ENCODE results near the gene DPP6. TPM values are rescaled to one million over a fixed set of nuclear protein-coding genes. Genes with fewer than 3 reads are reported as not detected.
A peak's percentile ranks its signal among the peaks of the same experiment; 100 is the strongest.

Gene DPP6
- total RNA-seq, 2 experiments from 2014 or later, result not detected

DNA sequence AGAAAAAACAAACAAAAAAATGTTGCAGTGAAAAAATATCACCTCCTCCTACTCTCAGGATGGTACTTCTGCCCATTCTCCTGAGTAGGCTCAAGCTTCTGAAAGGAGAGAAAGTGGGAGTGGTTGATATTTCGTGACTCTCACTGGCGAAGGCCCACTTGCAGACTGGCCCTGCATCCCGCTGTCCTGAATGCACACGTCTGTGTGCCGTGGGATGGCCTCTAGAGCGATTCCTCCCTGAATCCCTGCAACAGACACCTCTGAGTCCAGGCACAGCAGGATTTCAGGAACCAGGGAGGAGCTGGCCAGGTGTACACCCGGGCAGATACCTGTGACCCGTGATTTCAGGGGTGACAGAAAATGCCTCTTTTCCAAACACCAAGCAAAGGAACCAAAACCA is 319.2 kb downstream of the DPP6 start:
- Mint-ChIP-seq H3K36me3 (ENCODE audit: low read depth) (no peaks in the 10 kb centered on the region), H3K27ac (no peak overlapping the region), H3K4me1 (no peaks in the 10 kb centered on the region), H3K9me3 (peaks cover 11% of the 10 kb centered on the region), H3K4me3 (no peak overlapping the region), H3K27me3 (no peaks in the 10 kb centered on the region)
- ChIA-PET CTCF (no interaction called here), POLR2A (interaction anchor here (0.6 kb wide), 1 partner anchor 21 kb away, joined by 4 read pairs; no protein-coding TSS in a partner anchor)
- DNase-seq, result no peak

DNA sequence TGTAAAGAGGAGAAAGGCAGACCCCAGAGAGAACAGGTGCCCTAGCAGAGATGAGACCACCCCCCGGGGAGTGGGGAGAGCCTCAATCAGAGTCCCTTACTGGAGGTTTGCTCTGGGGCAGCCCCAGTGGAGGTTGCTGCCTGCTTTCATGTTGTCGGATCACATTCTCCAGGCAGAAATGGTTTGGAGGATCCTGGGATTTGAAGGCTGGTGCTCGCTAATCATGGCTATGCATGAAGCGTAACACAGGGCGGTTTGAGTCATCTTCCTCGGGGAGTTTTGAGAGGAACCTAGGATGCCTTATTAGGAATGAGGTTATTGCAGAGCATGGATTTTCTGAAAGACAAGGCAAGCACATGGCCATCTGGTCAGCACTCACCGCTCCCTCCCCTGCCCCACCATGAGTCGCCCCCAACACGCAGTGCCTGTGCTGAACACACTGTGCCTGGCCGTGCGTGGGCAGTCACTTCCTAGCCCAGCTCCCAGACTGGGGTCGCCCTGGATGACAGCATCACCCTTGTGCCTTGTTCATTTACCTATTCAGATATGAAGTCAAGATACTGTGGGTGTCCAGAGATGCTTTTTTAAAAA is 319.9 kb downstream of the DPP6 start:
- Mint-ChIP-seq H3K4me3 (no peak overlapping the region), H3K36me3 (ENCODE audit: low read depth) (no peaks in the 10 kb centered on the region), H3K9me3 (peaks cover 10% of the 10 kb centered on the region), H3K27me3 (no peaks in the 10 kb centered on the region), H3K27ac (no peak overlapping the region), H3K4me1 (no peaks in the 10 kb centered on the region)
- DNase-seq, result no peak
- CTCF ChIA-PET, result no interaction called here
- POLR2A ChIA-PET, result no interaction called here

DNA sequence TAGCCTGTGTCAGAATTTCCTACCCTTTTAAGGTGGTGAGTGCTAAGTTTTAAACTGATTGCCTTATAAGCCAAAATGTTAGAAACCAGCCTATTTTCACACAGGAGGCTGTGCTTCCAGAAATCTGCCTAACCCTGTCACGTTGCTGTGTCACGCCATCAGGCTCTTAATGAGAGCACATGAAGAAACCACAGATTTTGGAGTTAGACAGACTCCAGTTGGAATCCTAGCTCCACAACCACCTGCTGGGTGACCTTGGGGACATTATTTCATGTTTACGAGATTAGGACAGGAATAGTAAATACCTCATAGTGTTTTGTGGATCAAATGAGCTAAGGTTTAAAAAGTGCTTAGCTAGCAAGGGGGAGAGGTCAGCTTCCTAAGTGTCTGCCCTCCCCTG is 321.8 kb downstream of the DPP6 start:
- Mint-ChIP-seq H3K36me3 (ENCODE audit: low read depth) (no peaks in the 10 kb centered on the region), H3K9me3 (peaks cover 13% of the 10 kb centered on the region), H3K27me3 (no peaks in the 10 kb centered on the region), H3K27ac (no peak overlapping the region), H3K4me3 (no peak overlapping the region), H3K4me1 (no peaks in the 10 kb centered on the region)
- ChIA-PET CTCF (no interaction called here), POLR2A (no interaction called here)
- DNase-seq, result no peak

DNA sequence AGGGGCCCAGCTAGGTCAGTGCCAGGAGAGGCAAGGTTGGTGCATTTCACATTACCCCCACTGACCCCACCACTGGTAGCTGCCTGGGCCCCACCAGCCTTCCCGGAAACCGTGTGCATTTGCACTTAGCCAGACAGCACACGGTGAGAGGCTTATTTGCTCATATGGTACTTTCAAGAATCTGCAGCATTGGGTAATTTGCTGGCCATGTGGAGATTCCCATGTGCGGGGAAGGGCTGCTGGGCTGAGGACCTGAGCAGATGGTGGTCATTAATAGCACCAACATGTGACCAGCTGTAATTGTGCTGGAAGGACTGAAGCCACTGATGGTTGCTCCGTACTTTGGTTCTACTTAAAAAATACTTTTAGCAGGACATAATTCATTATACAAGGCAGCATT is 323.8 kb downstream of the DPP6 start:
- no peak overlapping the region for H3K27ac Mint-ChIP-seq
- H3K4me3 Mint-ChIP-seq, result no peak overlapping the region
- peaks cover 16% of the 10 kb centered on the region for H3K9me3 Mint-ChIP-seq
- no peaks in the 10 kb centered on the region for H3K36me3 Mint-ChIP-seq (ENCODE audit: low read depth)
- H3K27me3 Mint-ChIP-seq, result no peaks in the 10 kb centered on the region
- CTCF ChIA-PET, result no interaction called here
- POLR2A ChIA-PET, result no interaction called here
- DNase-seq, result no peak
- H3K4me1 Mint-ChIP-seq, result no peaks in the 10 kb centered on the region

DNA sequence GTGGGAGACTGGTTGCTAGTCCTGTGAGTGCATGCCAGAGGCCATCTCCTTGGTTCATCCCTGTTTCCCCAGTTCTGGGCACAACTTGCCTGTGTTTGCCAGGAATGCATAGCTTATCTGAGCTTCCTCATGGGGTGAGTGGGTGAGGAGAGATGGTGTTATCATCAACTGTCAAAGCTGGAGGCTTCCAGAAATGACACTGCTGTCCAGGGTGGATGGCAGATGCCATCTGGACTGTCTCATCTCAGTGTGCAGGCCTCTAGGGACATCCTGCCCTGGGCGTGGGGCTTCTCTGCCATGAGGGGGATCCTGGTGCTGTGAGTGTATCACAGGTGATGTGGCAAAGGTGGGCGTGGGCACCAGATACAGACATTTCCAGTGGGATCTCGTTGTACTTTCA is 328.6 kb downstream of the DPP6 start:
- POLR2A ChIA-PET, result no interaction called here
- Mint-ChIP-seq H3K9me3 (peaks cover 15% of the 10 kb centered on the region), H3K36me3 (ENCODE audit: low read depth) (no peaks in the 10 kb centered on the region), H3K4me3 (no peak overlapping the region), H3K4me1 (no peaks in the 10 kb centered on the region), H3K27me3 (no peaks in the 10 kb centered on the region), H3K27ac (no peak overlapping the region)
- no peak for DNase-seq
- CTCF ChIA-PET, result no interaction called here

DNA sequence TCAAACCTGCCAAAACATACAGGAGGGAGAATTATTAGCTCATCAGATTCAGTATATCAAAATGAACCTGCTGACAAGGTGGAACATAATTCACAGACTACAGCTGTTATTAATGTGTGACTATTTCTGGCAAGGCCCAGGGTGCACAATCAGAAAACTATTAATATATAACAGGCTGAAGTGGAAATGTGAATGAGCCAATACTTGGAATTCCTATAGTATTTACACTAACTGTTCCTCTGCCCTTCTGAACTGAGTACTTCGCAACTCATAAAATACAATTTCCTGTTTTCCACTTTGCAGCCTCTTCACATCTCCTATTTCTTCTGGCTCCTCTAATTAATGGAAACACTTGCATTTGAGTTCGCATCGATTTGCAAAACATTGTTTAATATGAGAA is 330.8 kb downstream of the DPP6 start:
- no peak overlapping the region for H3K4me3 Mint-ChIP-seq
- H3K27ac Mint-ChIP-seq, result no peak overlapping the region
- H3K9me3 Mint-ChIP-seq, result peaks cover 11% of the 10 kb centered on the region
- no peaks in the 10 kb centered on the region for H3K4me1 Mint-ChIP-seq
- DNase-seq, result no peak
- ChIA-PET POLR2A (no interaction called here), CTCF (no interaction called here)
- H3K36me3 Mint-ChIP-seq (ENCODE audit: low read depth), result no peaks in the 10 kb centered on the region
- H3K27me3 Mint-ChIP-seq, result no peaks in the 10 kb centered on the region

DNA sequence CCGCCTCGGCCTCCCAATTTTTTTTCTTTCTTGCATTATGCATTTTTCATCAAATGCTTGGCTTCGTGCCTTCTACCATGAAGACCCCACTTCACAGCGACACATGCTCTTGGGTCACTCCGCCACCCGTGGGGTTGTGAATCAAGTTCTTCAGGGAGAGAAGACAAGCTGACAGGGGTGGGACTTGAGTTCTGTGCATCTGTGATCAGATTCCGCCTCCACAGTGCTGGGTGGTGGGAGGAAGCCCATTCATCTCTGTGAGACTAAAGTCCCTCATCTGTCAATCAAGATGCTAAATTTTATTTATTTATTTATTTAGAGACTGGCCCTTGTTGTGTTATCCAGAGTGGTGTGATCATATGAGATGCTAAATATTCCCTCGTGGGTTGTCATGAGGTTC is 333.0 kb downstream of the DPP6 start:
- no peaks in the 10 kb centered on the region for H3K27me3 Mint-ChIP-seq
- no peak for DNase-seq
- H3K4me1 Mint-ChIP-seq, result no peaks in the 10 kb centered on the region
- ChIA-PET CTCF (no interaction called here), POLR2A (no interaction called here)
- no peaks in the 10 kb centered on the region for H3K36me3 Mint-ChIP-seq (ENCODE audit: low read depth)
- H3K9me3 Mint-ChIP-seq, result peaks cover 5% of the 10 kb centered on the region
- no peak overlapping the region for H3K4me3 Mint-ChIP-seq
- no peak overlapping the region for H3K27ac Mint-ChIP-seq

DNA sequence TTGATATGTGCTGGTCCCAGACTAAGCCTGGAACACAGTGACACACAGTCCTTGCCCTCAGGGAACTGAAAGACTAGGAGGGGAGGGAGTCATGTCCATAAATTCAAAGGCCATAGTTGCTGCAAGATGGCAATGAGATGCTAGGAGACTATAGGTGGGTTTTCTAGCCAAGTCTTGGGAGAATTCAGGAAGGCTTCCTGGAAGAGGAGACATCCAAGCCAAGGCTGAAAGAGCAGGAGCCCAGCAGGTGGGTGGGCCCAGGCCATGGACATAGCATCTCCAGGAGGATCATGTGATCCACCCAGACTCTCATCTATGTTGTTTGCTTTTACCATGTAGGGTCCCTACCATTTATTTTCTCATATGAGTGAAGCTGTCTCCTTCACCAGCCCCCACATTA is 335.1 kb downstream of the DPP6 start:
- DNase-seq, result no peak
- H3K4me3 Mint-ChIP-seq, result no peak overlapping the region
- no peak overlapping the region for H3K27ac Mint-ChIP-seq
- no peaks in the 10 kb centered on the region for H3K36me3 Mint-ChIP-seq (ENCODE audit: low read depth)
- peaks cover 7% of the 10 kb centered on the region for H3K9me3 Mint-ChIP-seq
- no peaks in the 10 kb centered on the region for H3K4me1 Mint-ChIP-seq
- no peaks in the 10 kb centered on the region for H3K27me3 Mint-ChIP-seq
- ChIA-PET CTCF (interaction anchor here (0.6 kb wide), 1 partner anchor 384 kb away, joined by 3 read pairs; no protein-coding TSS in a partner anchor), POLR2A (no interaction called here)

DNA sequence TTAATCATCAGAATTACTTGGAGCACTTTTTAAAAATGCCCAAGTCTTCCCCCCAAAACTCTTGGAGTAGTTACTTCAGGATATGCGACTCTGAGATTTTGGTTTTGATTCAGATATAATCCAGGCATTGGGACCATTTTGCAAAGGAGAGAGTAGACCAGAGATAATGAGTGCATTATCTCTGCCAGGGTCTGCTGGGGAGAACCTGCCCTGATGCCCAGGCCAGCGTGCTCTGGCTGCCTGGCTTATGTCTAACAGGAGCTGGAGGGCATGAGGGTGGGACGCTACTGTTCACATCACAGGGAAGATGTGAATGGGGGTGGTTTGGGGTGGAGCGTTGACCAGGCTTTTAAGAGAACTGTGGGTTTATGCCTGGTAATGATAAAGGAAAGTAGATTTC is 336.2 kb downstream of the DPP6 start:
- CTCF ChIA-PET, result no interaction called here
- Mint-ChIP-seq H3K27ac (no peak overlapping the region), H3K4me3 (no peak overlapping the region), H3K27me3 (no peaks in the 10 kb centered on the region), H3K36me3 (ENCODE audit: low read depth) (no peaks in the 10 kb centered on the region), H3K9me3 (peaks cover 7% of the 10 kb centered on the region), H3K4me1 (no peaks in the 10 kb centered on the region)
- no peak for DNase-seq
- POLR2A ChIA-PET, result no interaction called here

DNA sequence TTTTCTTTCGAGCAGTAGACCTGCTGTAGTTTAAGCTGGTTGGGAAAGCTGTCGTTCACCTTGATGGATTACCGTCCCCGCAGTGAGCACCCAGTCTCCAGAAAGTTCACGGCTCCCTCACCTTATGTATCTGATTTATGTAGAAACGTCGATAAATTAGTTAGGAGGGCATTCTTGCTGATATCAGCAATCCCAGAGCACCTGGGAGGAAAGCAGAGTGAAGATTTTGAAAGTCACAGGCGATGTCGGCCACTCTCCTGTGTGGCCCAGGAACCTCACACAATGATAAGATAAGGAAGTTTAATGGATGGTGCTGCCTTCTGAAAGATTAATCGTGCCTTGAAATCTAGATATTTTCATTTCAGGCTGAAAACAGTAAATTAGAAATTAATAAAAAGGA is 336.8 kb downstream of the DPP6 start:
- H3K36me3 Mint-ChIP-seq (ENCODE audit: low read depth), result no peaks in the 10 kb centered on the region
- peaks cover 10% of the 10 kb centered on the region for H3K9me3 Mint-ChIP-seq
- no peak overlapping the region for H3K4me3 Mint-ChIP-seq
- no peaks in the 10 kb centered on the region for H3K27me3 Mint-ChIP-seq
- no peaks in the 10 kb centered on the region for H3K4me1 Mint-ChIP-seq
- ChIA-PET CTCF (no interaction called here), POLR2A (no interaction called here)
- no peak overlapping the region for H3K27ac Mint-ChIP-seq
- no peak for DNase-seq

DNA sequence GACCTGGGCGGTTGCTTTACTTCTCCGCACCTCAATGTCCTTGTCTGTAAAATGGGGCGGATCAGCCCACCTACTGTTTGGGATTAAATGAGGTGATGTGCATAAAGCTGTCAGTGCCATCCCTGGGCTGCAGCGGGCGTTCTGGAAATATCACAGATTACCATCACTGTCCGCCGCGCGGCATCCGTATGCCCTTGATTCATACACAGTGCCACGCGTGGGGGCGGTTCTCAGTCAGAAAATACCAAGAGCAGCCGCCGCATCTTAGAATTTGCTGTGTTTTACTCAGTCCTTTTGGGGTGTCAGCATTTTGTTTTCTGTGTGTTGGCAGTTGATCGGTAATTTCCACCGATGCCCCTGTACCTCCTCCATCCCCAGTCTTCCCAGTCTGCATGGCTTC is 338.8 kb downstream of the DPP6 start:
- Mint-ChIP-seq H3K27ac (no peak overlapping the region), H3K4me1 (no peaks in the 10 kb centered on the region), H3K4me3 (no peak overlapping the region), H3K36me3 (ENCODE audit: low read depth) (no peaks in the 10 kb centered on the region), H3K9me3 (peaks cover 7% of the 10 kb centered on the region), H3K27me3 (no peaks in the 10 kb centered on the region)
- no peak for DNase-seq
- ChIA-PET POLR2A (no interaction called here), CTCF (no interaction called here)

DNA sequence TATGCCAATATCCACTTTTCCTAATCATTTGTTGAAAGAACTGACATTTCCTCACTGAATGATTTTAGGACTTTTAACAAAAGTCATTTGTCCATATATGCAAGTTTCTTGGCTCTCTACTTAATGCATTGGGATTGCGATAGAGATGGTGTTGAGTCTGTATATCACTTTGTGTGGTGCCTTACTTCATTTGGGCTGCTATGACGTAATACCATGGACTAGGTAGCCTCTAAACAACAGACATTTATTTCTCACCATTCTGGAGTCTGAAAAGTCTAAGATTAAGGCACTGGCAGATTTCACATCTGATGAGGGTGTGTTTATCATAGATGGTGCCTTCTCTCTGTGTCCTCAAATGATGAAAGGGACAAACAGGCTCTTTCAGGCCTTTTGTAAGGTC is 342.6 kb downstream of the DPP6 start:
- H3K4me3 Mint-ChIP-seq, result no peak overlapping the region
- no peak overlapping the region for H3K27ac Mint-ChIP-seq
- H3K36me3 Mint-ChIP-seq (ENCODE audit: low read depth), result no peaks in the 10 kb centered on the region
- DNase-seq, result no peak
- peaks cover 5% of the 10 kb centered on the region for H3K9me3 Mint-ChIP-seq
- ChIA-PET CTCF (no interaction called here), POLR2A (no interaction called here)
- no peaks in the 10 kb centered on the region for H3K4me1 Mint-ChIP-seq
- H3K27me3 Mint-ChIP-seq, result no peaks in the 10 kb centered on the region

DNA sequence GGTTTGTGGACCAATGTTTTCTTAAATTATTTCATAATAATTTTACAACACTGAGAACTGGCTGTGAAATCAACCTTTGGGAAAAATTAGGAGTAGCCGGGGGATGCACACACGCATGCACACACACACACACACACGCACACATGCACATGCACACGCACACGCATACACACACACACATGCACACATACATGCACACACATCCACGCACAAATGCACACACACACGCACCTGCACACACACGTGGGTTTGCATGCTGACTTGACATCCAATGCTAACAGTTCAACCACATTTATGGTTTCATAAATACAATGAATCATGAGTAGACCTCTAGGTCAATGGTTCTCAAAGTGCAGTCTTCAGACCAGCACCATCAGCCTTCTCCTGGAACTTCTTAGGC is 354.1 kb downstream of the DPP6 start:
- no peaks in the 10 kb centered on the region for H3K27me3 Mint-ChIP-seq
- H3K4me3 Mint-ChIP-seq, result no peak overlapping the region

DNA sequence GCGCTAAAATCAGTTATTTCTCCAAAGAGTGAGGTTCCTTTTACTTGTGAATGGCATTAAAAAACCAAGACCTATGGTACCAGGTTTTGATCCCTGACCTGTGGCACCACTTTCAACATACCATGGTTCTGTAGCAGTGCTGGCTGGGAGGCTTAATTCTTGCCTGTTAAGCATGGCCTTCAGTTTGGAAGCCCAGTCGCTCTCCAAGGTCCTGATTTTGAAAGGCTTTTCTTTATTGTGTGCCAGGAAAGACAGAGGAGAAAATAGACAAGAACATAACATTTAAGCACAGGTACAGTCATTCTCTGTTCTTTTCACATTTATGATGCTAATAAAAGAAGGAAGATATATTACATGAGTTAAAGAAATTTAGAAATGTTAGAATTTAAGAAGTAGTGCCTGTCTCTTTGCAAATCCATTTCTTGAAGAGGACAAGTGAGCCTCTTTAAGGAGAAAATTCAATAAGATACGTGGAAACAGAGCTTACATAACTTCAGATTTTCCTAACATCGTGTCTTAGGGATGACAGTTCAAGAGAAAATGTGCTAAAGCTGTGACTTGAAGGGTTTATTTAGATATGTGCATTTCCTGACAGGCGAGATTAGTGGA is 357.6 kb downstream of the DPP6 start:
- CTCF ChIA-PET, result no interaction called here
- Mint-ChIP-seq H3K27ac (no peak overlapping the region), H3K36me3 (ENCODE audit: low read depth) (no peaks in the 10 kb centered on the region), H3K9me3 (peaks cover 3% of the 10 kb centered on the region), H3K27me3 (no peaks in the 10 kb centered on the region), H3K4me3 (no peak overlapping the region), H3K4me1 (no peaks in the 10 kb centered on the region)
- POLR2A ChIA-PET, result no interaction called here
- peak; percentile 8 for DNase-seq

More for the DNA sequence above, 354.1 kb downstream of the DPP6 start:
- H3K36me3 Mint-ChIP-seq (ENCODE audit: low read depth), result no peaks in the 10 kb centered on the region
- POLR2A ChIA-PET, result no interaction called here
- peaks cover 6% of the 10 kb centered on the region for H3K9me3 Mint-ChIP-seq
- no peaks in the 10 kb centered on the region for H3K4me1 Mint-ChIP-seq
- CTCF ChIA-PET, result no interaction called here
- DNase-seq, result no peak
- no peak overlapping the region for H3K27ac Mint-ChIP-seq

All from activated CD4-positive, alpha-beta T cell treated with anti-CD3 and anti-CD28 coated beads, Interleukin-2, amount 10 ng/mL, durations not matched to agents 7 days and 5 days (primary cell).